ENCODE measurements around the gene CDK6. TPM values are rescaled to one million over a fixed set of nuclear protein-coding genes. Genes with fewer than 3 reads are reported as not detected.

CDK6 gene
- total and polyA plus RNA-seq, 2 experiments from 2014 or later = 28.7 to 81.6 TPM

DNA sequence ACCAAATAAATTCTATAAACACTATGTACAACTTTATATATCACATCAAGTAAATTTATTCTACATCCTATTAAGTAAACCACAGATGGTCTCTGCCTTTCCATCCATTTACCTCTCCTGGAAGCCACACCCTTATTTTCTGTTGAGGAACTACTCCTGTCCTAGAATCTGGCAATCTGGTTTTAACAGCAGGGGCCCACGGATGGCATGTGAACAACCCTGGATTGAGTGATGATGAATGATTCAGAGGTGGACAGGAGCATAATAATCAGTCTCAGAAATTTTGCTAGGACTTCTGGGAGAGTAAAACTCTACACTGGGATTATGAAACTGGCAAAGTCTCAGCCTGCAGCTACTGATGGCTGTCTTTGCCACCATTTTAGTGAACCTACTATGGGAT, 54.1 kb downstream of the CDK6 start:
- DNase-seq (ENCODE audit: low read depth in 1 of 2, low spot score in 1 of 2) = no peak
- H3K9me3 ChIP-seq (ENCODE audit: low read depth) = no peaks in the 10 kb centered on the region
- no peaks in the 10 kb centered on the region for H3K27me3 ChIP-seq
- H3K27ac ChIP-seq = no peak overlapping the region
- TF ChIP-seq, protein P1, sequence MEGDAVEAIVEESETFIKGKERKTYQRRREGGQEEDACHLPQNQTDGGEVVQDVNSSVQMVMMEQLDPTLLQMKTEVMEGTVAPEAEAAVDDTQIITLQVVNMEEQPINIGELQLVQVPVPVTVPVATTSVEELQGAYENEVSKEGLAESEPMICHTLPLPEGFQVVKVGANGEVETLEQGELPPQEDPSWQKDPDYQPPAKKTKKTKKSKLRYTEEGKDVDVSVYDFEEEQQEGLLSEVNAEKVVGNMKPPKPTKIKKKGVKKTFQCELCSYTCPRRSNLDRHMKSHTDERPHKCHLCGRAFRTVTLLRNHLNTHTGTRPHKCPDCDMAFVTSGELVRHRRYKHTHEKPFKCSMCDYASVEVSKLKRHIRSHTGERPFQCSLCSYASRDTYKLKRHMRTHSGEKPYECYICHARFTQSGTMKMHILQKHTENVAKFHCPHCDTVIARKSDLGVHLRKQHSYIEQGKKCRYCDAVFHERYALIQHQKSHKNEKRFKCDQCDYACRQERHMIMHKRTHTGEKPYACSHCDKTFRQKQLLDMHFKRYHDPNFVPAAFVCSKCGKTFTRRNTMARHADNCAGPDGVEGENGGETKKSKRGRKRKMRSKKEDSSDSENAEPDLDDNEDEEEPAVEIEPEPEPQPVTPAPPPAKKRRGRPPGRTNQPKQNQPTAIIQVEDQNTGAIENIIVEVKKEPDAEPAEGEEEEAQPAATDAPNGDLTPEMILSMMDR (IDR thresholded peaks at IDR 0.05; ENCODE audit: low read depth, low read length) = no peak
- no peaks in the 10 kb centered on the region for H3K36me3 ChIP-seq
- no peak overlapping the region for H3K4me3 ChIP-seq
- H3K4me1 ChIP-seq (ENCODE audit: low read depth) = peaks cover 13% of the 10 kb centered on the region

DNA sequence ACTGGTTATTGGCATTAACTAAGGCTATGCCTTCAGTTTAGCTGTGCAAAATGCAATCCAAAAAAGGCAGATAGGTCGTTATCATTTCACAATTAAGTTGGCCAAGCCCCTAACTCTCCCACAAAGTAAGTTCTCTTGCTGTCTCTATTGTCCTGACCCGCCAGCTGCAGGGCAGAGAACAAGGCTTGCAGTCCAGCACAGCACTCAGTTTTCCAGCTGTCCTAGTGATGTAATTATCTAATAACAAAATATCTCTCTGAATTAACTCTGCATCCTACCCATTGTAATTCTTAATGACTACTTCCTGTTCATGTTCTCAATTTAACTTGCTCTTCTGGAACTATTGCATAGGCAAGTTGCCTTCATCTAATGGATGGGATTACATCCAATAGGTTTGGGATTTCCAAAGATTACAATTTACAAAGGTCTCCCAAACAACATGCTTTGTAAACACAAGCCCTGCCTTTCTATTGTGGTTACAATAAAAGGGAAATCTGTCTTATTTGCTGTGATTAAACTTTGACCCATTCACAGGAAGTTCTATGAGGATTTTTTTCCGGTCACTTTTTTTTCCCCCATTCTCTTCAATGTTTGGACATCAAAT, 55.2 kb downstream of the CDK6 start:
- Histone ChIP-seq H3K9me3 (ENCODE audit: low read depth) (no peaks in the 10 kb centered on the region), H3K4me1 (ENCODE audit: low read depth) (peaks cover 10% of the 10 kb centered on the region), H3K4me3 (no peak overlapping the region), H3K36me3 (no peaks in the 10 kb centered on the region), H3K27me3 (no peaks in the 10 kb centered on the region), H3K27ac (peak overlapping the region; percentile 12)
- DNase-seq (ENCODE audit: low read depth in 1 of 2, low spot score in 1 of 2) = peak in 1 of 2 donors; percentile 71
- TF ChIP-seq, protein P1 (IDR thresholded peaks at IDR 0.05; ENCODE audit: low read depth, low read length) = no peak

DNA sequence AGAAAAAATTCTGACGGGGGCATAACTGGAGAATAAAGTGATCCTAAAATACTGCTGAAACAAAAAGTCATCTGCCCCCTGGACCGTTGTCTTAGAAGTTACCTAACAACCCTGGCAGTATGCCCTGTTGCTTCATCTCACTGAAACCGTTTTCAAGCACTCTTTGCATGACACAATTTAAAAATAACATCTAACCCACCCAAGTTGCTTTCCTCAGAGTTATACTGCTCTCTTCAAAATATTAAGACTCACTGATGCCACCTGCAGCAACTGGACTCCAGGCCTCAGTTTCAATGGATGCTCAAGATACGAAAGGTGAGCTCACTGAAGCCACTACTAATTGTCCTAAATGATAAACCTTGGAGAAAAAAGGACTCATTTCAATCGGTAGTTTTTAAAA, 57.4 kb downstream of the CDK6 start:
- no peaks in the 10 kb centered on the region for H3K4me1 ChIP-seq (ENCODE audit: low read depth)
- H3K4me3 ChIP-seq = no peak overlapping the region
- H3K27me3 ChIP-seq = no peaks in the 10 kb centered on the region
- no peaks in the 10 kb centered on the region for H3K9me3 ChIP-seq (ENCODE audit: low read depth)
- no peaks in the 10 kb centered on the region for H3K36me3 ChIP-seq
- H3K27ac ChIP-seq = peak overlapping the region; percentile 29
- DNase-seq (ENCODE audit: low read depth in 1 of 2, low spot score in 1 of 2) = peak in 1 of 2 donors; percentile 92
- TF ChIP-seq, protein P1 (IDR thresholded peaks at IDR 0.05; ENCODE audit: low read depth, low read length) = no peak

DNA sequence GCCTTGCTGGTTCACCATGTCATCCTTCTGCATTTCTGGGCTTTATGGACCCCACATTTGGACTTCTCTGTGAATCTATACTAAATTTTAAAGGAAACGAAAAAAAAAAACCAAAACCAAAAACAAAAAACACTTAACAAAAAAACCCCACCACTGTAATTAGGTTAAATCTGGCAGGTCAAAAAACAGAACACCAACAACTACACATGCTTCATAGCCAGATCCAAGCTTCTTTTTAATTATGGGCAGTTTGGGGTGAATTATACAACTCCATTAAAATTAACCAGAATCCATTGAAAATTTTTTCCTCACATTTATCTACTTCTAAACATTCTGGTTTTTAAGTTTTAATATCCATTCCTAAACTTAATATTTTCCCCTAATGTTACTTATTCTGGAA, 58.4 kb downstream of the CDK6 start:
- no peak for DNase-seq (ENCODE audit: low read depth in 1 of 2, low spot score in 1 of 2)
- Histone ChIP-seq H3K27me3 (no peaks in the 10 kb centered on the region), H3K36me3 (no peaks in the 10 kb centered on the region)

DNA sequence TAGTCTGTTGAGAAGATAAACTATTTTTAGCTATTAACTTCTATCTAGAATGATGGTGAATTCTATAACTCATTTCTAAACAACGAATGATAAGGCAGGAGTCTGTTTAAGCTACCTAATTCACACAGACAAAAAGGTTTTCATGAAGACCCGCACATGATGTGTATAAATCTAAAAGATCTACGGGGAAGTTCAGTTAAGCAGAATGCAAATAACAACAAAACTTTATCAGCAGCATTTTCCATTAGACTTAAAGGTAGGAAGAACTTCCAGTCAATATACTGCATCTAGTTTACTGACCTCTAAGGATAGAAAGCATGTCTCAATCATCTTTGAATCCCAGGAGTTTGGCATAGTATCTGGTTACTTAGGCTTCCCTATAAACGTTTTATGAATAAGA, 62.6 kb downstream of the CDK6 start:
- no peak overlapping the region for H3K4me3 ChIP-seq
- H3K36me3 ChIP-seq = no peaks in the 10 kb centered on the region
- DNase-seq (ENCODE audit: low read depth in 1 of 2, low spot score in 1 of 2) = no peak
- H3K27ac ChIP-seq = no peak overlapping the region
- no peaks in the 10 kb centered on the region for H3K27me3 ChIP-seq
- H3K4me1 ChIP-seq (ENCODE audit: low read depth) = peaks cover 9% of the 10 kb centered on the region
- TF ChIP-seq, protein P1 (IDR thresholded peaks at IDR 0.05; ENCODE audit: low read depth, low read length) = no peak
- no peaks in the 10 kb centered on the region for H3K9me3 ChIP-seq (ENCODE audit: low read depth)

More for the DNA sequence above, 58.4 kb downstream of the CDK6 start:
- H3K4me3 ChIP-seq = no peak overlapping the region
- TF ChIP-seq, protein P1 (IDR thresholded peaks at IDR 0.05; ENCODE audit: low read depth, low read length) = no peak
- no peaks in the 10 kb centered on the region for H3K4me1 ChIP-seq (ENCODE audit: low read depth)
- no peak overlapping the region for H3K27ac ChIP-seq
- no peaks in the 10 kb centered on the region for H3K9me3 ChIP-seq (ENCODE audit: low read depth)
